TTC549 (cell line): ENCODE measurements around the gene U2SURP.
"Not testable (repeated sequence)": the region's sequence is repeated elsewhere in the genome, so short reads cannot be mapped to it uniquely, and the experiment has no call there.

Experiments
- FAIRE-seq: peaks from 2 replicates; lab custom pipeline; 2012; peaks lifted over from hg19 to GRCh38; lab: Jason Lieb, UNC

U2SURP gene

DNA sequence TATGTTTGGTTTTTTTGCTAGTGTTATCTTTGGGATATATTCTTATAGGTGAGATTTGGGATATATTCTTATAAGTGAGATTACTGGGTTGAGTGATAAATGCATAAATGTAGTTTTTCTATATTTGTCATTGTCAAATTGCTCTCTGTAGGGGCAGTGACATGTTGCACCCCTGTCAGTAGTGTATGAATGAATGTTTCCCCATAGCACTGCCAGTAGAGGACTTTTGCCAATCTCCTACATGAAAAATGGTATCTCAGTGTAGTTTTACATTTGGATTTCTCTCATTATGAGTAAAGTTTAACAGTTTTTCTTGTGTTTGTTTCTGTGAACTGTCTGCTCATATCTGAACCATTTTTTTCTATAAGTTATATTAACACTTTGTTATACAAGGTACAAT, 13.6 kb downstream of the U2SURP start:
- no peak for FAIRE-seq

DNA sequence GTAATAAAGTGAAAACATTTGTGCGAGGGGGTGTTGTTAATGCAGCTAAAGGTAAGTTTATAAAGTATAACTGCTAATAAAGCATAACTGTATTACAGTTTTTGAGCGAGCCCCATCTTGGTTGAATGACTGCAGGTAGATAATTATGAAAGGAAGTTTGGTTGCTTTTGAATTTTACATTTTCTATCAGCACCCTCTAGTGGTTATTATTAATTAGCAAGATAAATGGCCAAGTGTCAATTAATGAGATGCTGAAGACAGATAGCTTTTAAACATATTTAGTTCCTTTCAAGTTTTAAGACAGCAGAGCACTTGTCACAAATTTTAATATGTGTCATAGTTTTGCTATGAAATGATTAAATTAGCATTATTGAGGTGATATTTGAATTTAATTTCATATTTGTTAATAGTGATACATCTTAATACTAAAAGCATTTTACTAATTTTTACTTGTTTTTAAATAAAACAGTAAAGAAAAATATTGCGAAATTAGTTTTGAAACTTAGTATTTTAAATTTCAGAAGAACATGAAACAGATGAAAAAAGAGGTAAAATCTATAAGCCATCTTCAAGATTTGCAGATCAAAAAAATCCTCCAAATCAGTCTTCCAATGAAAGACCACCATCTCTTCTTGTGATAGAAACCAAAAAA, 15.1 kb downstream of the U2SURP start:
- no peak for FAIRE-seq

DNA sequence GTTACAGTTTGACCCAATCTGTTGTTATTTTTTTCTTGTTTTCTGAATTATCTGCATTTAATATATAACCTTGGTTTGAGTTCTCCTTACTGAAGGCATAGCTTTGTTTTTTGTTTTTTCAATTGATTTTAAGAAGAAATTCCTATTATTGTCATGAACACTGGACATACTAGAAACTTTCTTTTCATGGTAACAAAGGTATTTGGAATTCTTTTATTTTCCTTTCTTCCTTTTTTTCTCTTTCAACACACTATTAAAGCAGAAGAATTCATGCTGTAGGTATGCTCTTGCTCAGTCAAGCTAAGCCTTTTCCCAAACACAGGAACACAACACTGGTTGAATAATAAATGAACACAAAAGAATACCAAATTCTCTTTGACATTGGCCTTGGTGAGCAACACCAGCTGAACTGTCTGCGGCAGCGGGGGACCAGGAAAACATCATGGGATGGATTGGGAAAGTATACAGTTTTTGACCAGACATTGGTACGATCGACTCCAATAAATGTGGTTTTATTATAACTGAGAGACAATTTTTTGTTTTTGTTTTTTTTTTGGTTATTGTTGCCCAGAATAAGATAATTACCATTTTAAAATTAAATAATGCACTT, 23.1 kb downstream of the U2SURP start:
- no peak for FAIRE-seq

- no peak for FAIRE-seq
These were observed 30.0 kb downstream of the U2SURP start for GRCh38 chr3:143031327-143031726.

GRCh38 chr3:143031796-143032387, 30.5 kb downstream of the U2SURP start:
- FAIRE-seq: not testable (repeated sequence)

DNA sequence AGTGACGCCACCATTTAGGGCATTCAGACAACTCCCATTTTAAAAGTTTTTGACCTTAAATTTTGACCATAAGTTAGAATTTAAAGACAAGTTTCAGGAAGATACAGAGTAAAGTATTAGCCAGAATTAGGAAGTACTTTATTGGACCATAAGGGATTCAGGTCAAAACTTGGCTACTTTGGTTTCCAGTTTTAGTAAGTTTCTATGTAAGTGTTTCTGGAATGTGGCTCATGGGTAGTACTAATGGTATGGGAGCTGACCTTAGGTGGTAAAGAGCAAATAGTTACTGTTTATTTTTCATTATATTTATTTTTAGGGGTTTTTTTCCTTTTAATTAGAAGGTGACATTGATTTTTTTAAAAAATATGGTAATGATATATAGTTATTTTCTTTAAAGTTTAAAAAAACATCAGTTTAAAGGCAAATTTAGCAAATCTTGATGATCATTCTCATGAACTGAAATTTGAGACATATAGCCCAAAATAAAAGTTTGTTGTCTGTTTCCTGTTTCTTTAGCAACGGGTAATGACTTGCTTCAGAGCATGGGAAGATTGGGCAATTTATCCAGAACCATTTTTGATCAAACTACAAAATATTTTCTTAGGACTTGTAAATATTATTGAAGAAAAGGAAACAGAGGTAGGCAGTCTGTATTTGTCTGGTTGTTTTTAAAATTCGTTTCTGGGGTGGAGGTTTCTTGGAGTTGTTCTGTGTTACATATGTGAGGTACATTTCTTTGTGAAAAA, 34.3 kb downstream of the U2SURP start:
- no peak for FAIRE-seq

DNA sequence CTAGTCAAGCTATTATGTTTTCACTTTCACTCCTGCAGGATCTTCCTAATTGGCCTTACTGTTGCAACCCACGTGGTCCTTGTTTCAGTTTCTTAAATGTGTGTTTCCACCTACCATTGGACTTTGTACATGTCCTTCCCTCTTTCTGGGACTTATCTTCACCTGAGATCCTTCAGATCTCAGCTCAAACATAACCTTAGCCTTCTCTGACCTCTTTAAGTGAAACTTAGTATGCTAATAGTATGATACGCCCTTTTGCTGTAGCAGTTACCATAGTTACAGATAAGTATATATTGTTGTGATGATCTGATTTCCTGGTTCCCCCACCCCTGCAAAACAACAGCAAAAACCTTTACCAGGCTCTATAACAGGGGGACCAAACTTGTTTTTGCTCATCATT, 35.2 kb downstream of the U2SURP start:
- no peak for FAIRE-seq

DNA sequence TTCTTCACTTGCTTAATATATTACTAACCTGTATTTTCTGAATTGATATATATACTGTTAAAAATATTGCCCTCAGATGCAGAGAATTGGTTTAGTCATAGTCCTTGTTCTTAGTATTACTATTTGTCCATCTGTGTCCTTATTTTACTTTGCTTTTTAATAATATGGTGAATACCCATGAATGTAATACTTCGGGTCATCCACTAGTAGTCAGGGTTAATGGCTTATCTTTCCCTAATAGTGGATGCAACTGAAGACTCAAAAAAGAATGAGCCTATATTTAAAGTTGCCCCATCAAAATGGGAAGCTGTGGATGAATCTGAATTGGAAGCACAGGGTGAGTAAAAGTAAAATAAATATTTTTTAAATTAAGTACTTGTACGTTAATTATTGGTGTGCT, 36.5 kb downstream of the U2SURP start:
- FAIRE-seq: no peak

DNA sequence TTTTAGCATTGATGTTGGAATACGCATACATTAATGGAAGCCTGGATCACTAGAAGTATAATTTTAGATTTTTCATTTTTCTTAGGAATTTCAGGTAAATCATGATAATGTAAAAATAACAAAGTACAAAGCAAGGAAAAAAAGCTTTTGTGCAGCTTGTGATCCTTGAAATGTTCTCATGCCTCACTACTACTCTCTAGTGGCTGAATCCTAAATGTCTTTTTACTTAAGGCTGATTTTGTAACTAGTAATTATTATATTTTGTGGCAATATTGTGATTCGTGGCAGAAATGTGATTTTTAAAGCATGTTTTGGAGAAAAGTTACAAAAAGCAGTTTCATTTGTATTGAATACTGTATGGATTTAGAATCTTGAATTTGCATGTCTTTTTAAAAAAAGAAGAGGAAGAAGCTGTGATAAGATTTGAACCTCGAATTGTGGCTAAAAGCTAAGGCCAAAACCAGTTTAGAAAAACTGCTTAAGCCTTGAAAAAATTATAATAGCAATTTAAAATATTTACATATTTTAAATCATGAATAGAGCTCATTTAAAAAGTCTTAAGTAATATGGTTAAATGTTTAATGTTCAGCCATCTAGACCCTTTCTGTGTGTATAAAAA, 39.0 kb downstream of the U2SURP start:
- peak; percentile 75 for FAIRE-seq

GRCh38 chr3:143041903-143042302, 40.5 kb downstream of the U2SURP start:
- no peak for FAIRE-seq

GRCh38 chr3:143045639-143046038, 44.3 kb downstream of the U2SURP start:
- FAIRE-seq: no peak

- not testable (repeated sequence) for FAIRE-seq
These were observed 44.7 kb downstream of the U2SURP start for GRCh38 chr3:143046075-143046474.

- FAIRE-seq: no peak
These were observed 52.6 kb downstream of the U2SURP start for GRCh38 chr3:143054011-143054410.

- FAIRE-seq: no peak
These were observed 55.0 kb downstream of the U2SURP start for GRCh38 chr3:143056372-143056771.

GRCh38 chr3:143060906-143061305, 59.5 kb downstream of the U2SURP start:
- FAIRE-seq: no peak

DNA sequence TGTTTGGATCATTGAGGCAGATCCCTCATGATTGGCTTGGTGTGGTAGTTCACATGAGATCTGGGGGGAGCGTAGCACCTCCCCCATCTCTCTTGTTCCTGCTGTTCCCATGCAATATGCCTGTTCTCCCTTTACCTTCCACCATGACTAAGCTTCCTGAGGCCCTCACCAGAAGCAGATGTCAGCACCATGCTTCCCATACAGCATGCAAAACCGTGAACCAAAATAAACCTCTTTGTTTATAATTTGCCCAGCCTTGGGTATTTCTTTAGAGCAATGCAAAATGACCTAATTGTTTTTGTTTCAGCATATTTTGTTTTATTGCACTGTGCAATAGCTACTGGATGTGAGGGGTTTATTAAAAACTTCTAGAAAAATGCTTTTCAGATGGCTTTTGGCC, 61.6 kb downstream of the U2SURP start:
- no peak for FAIRE-seq

- FAIRE-seq: no peak
These were observed 63.4 kb downstream of the U2SURP start for GRCh38 chr3:143064777-143065176.

DNA sequence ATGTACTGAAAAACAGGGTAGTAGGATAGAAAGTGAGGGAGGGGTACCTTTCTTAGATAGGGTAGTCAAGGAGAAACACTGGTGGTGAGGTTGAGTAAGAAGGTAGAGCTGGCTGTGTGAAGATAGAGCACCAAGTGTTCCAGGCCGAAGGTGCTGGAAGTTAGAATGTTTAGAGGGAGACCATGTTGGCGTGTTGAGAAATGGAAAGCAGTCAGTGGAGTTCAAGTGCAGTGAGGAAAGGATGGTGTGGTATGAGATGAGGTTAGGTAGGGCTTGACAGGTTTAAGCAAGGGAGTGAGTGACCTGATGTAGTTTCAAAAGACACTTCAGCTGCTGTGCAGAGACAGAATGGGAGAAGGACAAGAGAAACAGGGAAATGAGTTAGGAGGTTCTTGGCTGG, 64.0 kb downstream of the U2SURP start:
- FAIRE-seq: no peak

DNA sequence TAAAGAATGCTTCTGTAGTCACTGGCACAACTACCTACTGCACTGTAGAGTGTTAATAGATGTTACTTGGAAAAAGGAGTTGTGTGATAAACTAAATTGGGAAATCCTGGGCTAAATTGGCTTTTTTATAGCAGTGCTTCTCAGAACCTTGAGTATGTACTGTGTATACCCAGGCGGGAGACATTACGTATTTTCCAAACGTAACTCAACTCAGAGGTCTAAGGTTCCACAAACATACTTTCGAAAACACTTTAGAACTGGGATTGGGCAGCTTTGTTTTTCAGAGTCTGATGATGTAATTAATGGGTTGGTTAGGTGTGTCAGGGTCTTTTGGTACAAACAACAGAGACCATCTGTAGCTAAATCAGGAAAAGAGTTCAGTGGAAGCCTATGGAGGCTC, 64.7 kb downstream of the U2SURP start:
- no peak for FAIRE-seq

DNA sequence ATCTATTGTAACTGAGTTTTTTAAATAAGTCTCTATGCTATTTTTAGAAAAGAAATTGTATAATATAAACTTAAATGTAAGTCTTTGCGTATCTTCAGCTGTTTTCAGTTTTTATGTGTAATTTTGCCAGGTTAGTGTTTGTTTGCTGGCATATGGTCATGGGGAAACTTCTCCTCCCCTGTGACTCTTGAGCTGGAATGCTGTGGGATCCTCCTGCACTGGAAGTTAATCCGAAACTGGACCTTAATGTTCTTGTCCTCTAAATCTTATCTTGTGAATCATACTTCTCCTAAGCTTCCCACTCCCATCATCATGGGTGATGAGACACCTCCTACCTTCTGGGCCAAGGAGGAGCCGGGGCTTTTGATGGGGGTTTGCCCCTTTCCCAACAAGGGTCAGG, 65.8 kb downstream of the U2SURP start:
- no peak for FAIRE-seq

GRCh38 chr3:143068059-143068458, 66.7 kb downstream of the U2SURP start:
- no peak for FAIRE-seq

DNA sequence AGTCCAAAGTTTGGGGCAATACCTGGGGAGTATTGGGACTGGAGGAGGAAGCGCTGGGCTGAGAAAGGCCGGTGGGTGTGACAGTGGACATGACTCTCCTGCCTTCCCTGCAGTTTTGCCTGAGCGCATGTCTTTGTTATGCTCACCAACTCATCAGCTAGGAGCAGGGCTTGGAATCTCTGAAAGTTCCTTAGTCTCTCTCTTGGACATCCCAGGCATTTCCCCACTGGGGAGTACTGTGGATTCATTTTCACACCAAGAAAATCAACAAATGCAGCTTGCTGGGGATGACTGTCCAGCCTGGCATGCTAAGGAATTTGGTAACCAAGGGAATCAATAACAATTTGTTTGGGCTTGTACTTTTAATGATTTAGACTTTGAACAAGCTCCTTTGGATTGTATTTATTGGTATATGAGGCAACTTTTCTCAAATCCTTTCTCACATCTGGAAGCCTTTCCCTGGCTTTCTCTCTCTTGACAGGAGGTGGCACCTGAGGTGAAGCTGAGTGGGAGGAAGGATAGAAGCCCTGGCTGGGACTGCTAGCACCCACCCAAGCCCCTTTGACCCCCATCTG, 69.7 kb downstream of the U2SURP start:
- no peak for FAIRE-seq
